ENCODE measurements around the gene HMGXB3. TPM values are rescaled to one million over a fixed set of nuclear protein-coding genes. Genes with fewer than 3 reads are reported as not detected.

Gene HMGXB3
- total RNA-seq, 1 experiment from 2014 or later = 56.2 TPM

DNA sequence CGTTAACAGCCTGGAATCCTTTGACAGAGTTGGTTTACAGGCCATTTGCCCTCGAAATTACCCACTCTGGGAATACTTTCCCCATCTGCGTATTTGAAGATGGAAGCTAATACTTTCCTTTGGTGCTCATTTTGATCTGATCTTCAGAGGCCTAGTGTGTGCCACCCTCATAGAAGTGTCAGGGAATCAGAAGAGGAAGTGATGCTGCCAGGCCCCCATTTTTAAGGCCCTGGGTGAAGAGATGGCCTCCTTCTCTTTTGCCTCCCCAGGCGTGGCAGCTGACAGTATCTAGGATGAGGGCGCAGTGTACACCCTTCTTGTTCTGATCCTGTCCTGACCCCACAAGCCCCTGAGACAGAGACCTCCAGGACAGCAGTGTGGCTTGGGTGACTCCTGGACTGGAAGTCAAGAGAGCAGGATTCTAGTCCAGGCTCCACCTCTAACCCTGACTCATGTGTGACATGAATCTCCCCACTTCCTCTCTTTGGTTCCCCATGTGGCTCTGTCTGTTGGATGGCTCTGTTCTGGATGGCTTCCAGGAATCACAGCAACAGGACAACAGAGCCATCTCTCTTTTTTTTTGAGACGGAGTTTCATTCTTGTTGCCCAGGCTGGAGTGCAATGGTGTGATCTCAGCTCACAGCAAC, 58.1 kb downstream of the HMGXB3 start:
- H3K27ac ChIP-seq (ENCODE audit: low read length) = no peak overlapping the region
- no peak overlapping the region for H3K4me3 ChIP-seq (ENCODE audit: low read depth in 2 of 2, low read length in 2 of 2)
- no peak for ATAC-seq
- no TSS peak for BruUV-seq (replicated peaks)
- TF ChIP-seq, protein P1, sequence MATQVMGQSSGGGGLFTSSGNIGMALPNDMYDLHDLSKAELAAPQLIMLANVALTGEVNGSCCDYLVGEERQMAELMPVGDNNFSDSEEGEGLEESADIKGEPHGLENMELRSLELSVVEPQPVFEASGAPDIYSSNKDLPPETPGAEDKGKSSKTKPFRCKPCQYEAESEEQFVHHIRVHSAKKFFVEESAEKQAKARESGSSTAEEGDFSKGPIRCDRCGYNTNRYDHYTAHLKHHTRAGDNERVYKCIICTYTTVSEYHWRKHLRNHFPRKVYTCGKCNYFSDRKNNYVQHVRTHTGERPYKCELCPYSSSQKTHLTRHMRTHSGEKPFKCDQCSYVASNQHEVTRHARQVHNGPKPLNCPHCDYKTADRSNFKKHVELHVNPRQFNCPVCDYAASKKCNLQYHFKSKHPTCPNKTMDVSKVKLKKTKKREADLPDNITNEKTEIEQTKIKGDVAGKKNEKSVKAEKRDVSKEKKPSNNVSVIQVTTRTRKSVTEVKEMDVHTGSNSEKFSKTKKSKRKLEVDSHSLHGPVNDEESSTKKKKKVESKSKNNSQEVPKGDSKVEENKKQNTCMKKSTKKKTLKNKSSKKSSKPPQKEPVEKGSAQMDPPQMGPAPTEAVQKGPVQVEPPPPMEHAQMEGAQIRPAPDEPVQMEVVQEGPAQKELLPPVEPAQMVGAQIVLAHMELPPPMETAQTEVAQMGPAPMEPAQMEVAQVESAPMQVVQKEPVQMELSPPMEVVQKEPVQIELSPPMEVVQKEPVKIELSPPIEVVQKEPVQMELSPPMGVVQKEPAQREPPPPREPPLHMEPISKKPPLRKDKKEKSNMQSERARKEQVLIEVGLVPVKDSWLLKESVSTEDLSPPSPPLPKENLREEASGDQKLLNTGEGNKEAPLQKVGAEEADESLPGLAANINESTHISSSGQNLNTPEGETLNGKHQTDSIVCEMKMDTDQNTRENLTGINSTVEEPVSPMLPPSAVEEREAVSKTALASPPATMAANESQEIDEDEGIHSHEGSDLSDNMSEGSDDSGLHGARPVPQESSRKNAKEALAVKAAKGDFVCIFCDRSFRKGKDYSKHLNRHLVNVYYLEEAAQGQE (IDR thresholded peaks at IDR 0.05; ENCODE audit: insufficient read depth in 1 of 2, low read depth in 2 of 2, low read length in 1 of 2) = no peak
- TF ChIP-seq TCF7L2 (IDR thresholded peaks at IDR 0.05; ENCODE audit: low read depth, low read length) = no peak
- TF ChIP-seq, protein P2, sequence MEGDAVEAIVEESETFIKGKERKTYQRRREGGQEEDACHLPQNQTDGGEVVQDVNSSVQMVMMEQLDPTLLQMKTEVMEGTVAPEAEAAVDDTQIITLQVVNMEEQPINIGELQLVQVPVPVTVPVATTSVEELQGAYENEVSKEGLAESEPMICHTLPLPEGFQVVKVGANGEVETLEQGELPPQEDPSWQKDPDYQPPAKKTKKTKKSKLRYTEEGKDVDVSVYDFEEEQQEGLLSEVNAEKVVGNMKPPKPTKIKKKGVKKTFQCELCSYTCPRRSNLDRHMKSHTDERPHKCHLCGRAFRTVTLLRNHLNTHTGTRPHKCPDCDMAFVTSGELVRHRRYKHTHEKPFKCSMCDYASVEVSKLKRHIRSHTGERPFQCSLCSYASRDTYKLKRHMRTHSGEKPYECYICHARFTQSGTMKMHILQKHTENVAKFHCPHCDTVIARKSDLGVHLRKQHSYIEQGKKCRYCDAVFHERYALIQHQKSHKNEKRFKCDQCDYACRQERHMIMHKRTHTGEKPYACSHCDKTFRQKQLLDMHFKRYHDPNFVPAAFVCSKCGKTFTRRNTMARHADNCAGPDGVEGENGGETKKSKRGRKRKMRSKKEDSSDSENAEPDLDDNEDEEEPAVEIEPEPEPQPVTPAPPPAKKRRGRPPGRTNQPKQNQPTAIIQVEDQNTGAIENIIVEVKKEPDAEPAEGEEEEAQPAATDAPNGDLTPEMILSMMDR (IDR thresholded peaks at IDR 0.05) = no peak
- TF ChIP-seq SIN3A (IDR thresholded peaks at IDR 0.05; ENCODE audit: borderline replicate concordance, insufficient read depth, low read depth, low read length) = no peak
- ChIA-PET CTCF (no interaction called here), POLR2A (no interaction called here)
- in situ Hi-C loops (cut with HindIII; ENCODE audit: low pct_unique_long_range_greater_than_20kb, low sequenced_read_pairs) (no loop called here), intact Hi-C loops (cut with micrococcal nuclease; ENCODE audit: unreplicated experiment) (no loop called here)
- no peak for DNase-seq (ENCODE audit: low read depth, low spot score)
- no peaks in the 10 kb centered on the region for H3K4me1 ChIP-seq (ENCODE audit: control insufficient read depth, insufficient read depth, low read length)
- H3K36me3 ChIP-seq (ENCODE audit: control insufficient read depth, insufficient read depth, low read length) = no peaks in the 10 kb centered on the region; the same call in 1 of the 2 replicates
- H3K27me3 ChIP-seq (ENCODE audit: control insufficient read depth, insufficient read depth, low read length) = no peaks in the 10 kb centered on the region
- no peaks in the 10 kb centered on the region for H3K9me3 ChIP-seq (ENCODE audit: control insufficient read depth, insufficient read depth, low read depth, low read length)

DNA sequence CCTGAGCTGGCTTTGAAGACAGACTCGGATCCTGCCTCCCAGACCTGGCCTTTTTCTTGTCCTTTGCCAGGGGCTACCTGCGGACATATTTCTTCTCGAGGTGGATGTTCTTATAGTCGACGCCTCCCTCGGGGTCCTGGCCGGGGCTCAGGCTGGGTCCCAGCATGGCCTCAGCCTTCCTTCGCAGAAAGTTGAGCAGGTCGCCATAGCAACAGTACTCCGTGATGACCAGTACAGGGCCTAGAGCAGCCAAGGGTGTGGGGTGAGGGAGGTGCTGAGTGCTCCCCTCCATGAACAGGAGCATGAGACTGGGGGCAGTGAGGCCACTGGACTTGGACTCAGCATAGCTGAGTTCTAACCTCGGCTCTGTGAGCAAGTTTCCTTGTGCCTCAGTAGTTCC, 59.1 kb downstream of the HMGXB3 start:
- intact Hi-C loops (cut with micrococcal nuclease; ENCODE audit: unreplicated experiment) (no loop called here), in situ Hi-C loops (cut with HindIII; ENCODE audit: low pct_unique_long_range_greater_than_20kb, low sequenced_read_pairs) (no loop called here)
- ChIA-PET POLR2A (no interaction called here), CTCF (no interaction called here)
- ATAC-seq (no peak), DNase-seq (ENCODE audit: low read depth, low spot score) (no peak)
- Histone ChIP-seq H3K4me3 (ENCODE audit: low read depth in 2 of 2, low read length in 2 of 2) (no peak overlapping the region), H3K36me3 (ENCODE audit: control insufficient read depth, insufficient read depth, low read length) (no peaks in the 10 kb centered on the region), H3K4me1 (ENCODE audit: control insufficient read depth, insufficient read depth, low read length) (no peaks in the 10 kb centered on the region), H3K9me3 (ENCODE audit: control insufficient read depth, insufficient read depth, low read depth, low read length) (no peaks in the 10 kb centered on the region), H3K27me3 (ENCODE audit: control insufficient read depth, insufficient read depth, low read length) (no peaks in the 10 kb centered on the region), H3K27ac (ENCODE audit: low read length) (no peak overlapping the region)
- no TSS peak for BruUV-seq (replicated peaks)
- TF ChIP-seq, protein P1 (IDR thresholded peaks at IDR 0.05; ENCODE audit: insufficient read depth in 1 of 2, low read depth in 2 of 2, low read length in 1 of 2) = no peak
- TF ChIP-seq TCF7L2 (IDR thresholded peaks at IDR 0.05; ENCODE audit: low read depth, low read length) (no peak), POLR2AphosphoS5 (IDR thresholded peaks at IDR 0.05; ENCODE audit: low read depth, low read length) (no peak), SIN3A (IDR thresholded peaks at IDR 0.05; ENCODE audit: borderline replicate concordance, insufficient read depth, low read depth, low read length) (no peak)
- TF ChIP-seq, protein P2 (IDR thresholded peaks at IDR 0.05) = no peak
